Measurements from ENCODE around the gene MUC5B.

Gene MUC5B

GRCh38 chr11:1283906-1284305 lies 61.0 kb downstream of the MUC5B start:
- TF ChIP-seq CTCF (IDR thresholded peaks at IDR 0.05; ENCODE audit: control insufficient read depth, insufficient read depth, low read depth, low read length, missing control alignments), result no peak
- DNase-seq (ENCODE audit: low read depth), result no peak
- H3K4me3 ChIP-seq (ENCODE audit: control insufficient read depth, low read depth, low read length), result no peak overlapping the region

DNA sequence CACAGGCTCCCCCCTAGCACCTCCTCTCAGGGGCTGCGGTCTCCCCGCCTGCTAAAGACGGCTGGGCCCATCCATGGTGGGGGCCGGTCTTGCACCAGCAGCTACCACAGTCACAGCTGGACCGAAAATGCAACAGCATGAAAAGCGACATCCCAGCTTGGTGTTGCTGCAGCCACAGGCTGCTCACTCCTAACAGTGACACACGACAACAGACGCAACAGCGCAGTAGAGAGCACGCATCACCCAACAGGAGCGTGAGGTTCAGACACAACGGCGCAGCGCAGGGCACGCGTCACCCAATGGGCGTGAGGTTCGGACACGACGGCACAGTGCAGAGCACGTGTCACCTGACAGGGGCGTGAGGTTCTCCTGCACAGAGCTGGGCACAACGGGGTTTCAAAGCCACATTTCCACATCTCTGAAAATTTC lies 62.5 kb downstream of the MUC5B start:
- DNase-seq (ENCODE audit: low read depth), result no peak
- no peak overlapping the region for H3K4me3 ChIP-seq (ENCODE audit: control insufficient read depth, low read depth, low read length)
- no peak for TF ChIP-seq CTCF (IDR thresholded peaks at IDR 0.05; ENCODE audit: control insufficient read depth, insufficient read depth, low read depth, low read length, missing control alignments)

GRCh38 chr11:1285876-1286275 lies 63.0 kb downstream of the MUC5B start:
- H3K4me3 ChIP-seq (ENCODE audit: control insufficient read depth, low read depth, low read length), result no peak overlapping the region
- no peak for TF ChIP-seq CTCF (IDR thresholded peaks at IDR 0.05; ENCODE audit: control insufficient read depth, insufficient read depth, low read depth, low read length, missing control alignments)
- DNase-seq (ENCODE audit: low read depth), result no peak

GRCh38 chr11:1287928-1288327 lies 65.1 kb downstream of the MUC5B start:
- no peak for DNase-seq (ENCODE audit: low read depth)
- no peak overlapping the region for H3K4me3 ChIP-seq (ENCODE audit: control insufficient read depth, low read depth, low read length)
- TF ChIP-seq CTCF (IDR thresholded peaks at IDR 0.05; ENCODE audit: control insufficient read depth, insufficient read depth, low read depth, low read length, missing control alignments), result no peak

- DNase-seq (ENCODE audit: low read depth), result no peak
- no peak for TF ChIP-seq CTCF (IDR thresholded peaks at IDR 0.05; ENCODE audit: control insufficient read depth, insufficient read depth, low read depth, low read length, missing control alignments)
- H3K4me3 ChIP-seq (ENCODE audit: control insufficient read depth, low read depth, low read length), result no peak overlapping the region
These were observed 65.7 kb downstream of the MUC5B start for GRCh38 chr11:1288426-1289151.

- no peak overlapping the region for H3K4me3 ChIP-seq (ENCODE audit: control insufficient read depth, low read depth, low read length)
- TF ChIP-seq CTCF (IDR thresholded peaks at IDR 0.05; ENCODE audit: control insufficient read depth, insufficient read depth, low read depth, low read length, missing control alignments), result no peak
These were observed 66.5 kb downstream of the MUC5B start for GRCh38 chr11:1289211-1289935.

More at GRCh38 chr11:1289211-1289935, 66.5 kb downstream of the MUC5B start:
- DNase-seq (ENCODE audit: low read depth), result no peak

All from AG09309 (cell line).